HG03064 (cell line): Measurements from ENCODE around the gene SYTL3.
"Not testable (repeated sequence)": the region's sequence is repeated elsewhere in the genome, so short reads cannot be mapped to it uniquely, and the experiment has no call there.

ENCODE experiments used
- ATAC-seq: cut with Tn5 transposase; IDR thresholded peaks from one replicate; pipeline ENCODE4 v1.9.1; 2021; ENCODE audit warnings: low read depth; ENCODE audit not compliant: unreplicated experiment

Gene SYTL3

GRCh38 chr6:158661156-158661685, 11.4 kb downstream of the SYTL3 start:
- ATAC-seq: no peak

GRCh38 chr6:158662607-158662953, 12.7 kb downstream of the SYTL3 start:
- no peak for ATAC-seq

GRCh38 chr6:158662954-158663624, 13.2 kb downstream of the SYTL3 start:
- no peak for ATAC-seq

GRCh38 chr6:158663625-158664165, 13.8 kb downstream of the SYTL3 start:
- no peak for ATAC-seq

GRCh38 chr6:158665332-158665731, 15.5 kb downstream of the SYTL3 start:
- no peak for ATAC-seq

- no peak for ATAC-seq
These were observed 16.9 kb downstream of the SYTL3 start for GRCh38 chr6:158666628-158667359.

GRCh38 chr6:158667360-158667981, 17.6 kb downstream of the SYTL3 start:
- ATAC-seq: no peak

GRCh38 chr6:158668707-158669103, 18.9 kb downstream of the SYTL3 start:
- ATAC-seq: no peak

- ATAC-seq: no peak
These were observed 19.5 kb downstream of the SYTL3 start for GRCh38 chr6:158669145-158670035.

GRCh38 chr6:158672119-158672518, 22.3 kb downstream of the SYTL3 start:
- not testable (repeated sequence) for ATAC-seq

GRCh38 chr6:158672726-158673125, 22.9 kb downstream of the SYTL3 start:
- ATAC-seq: no peak

GRCh38 chr6:158674342-158675131, 24.7 kb downstream of the SYTL3 start:
- ATAC-seq: no peak

- not testable (repeated sequence) for ATAC-seq
These were observed 27.2 kb downstream of the SYTL3 start for GRCh38 chr6:158677094-158677493.

GRCh38 chr6:158677906-158678578, 28.2 kb downstream of the SYTL3 start:
- no peak for ATAC-seq

GRCh38 chr6:158680015-158680414, 30.2 kb downstream of the SYTL3 start:
- no peak for ATAC-seq

GRCh38 chr6:158680481-158680880, 30.6 kb downstream of the SYTL3 start:
- ATAC-seq: no peak

- no peak for ATAC-seq
These were observed 34.5 kb downstream of the SYTL3 start for GRCh38 chr6:158684311-158684710.

- ATAC-seq: no peak
These were observed 35.0 kb downstream of the SYTL3 start for GRCh38 chr6:158684745-158685324.

GRCh38 chr6:158686311-158686710, 36.5 kb downstream of the SYTL3 start:
- no peak for ATAC-seq
